HEK293T (cell line): Measurements from ENCODE around the gene ADGRD1.

Experiments
- BHLHE40 ChIP-seq: fragments of 450-650 bp; IDR thresholded peaks from 2 replicates; pipeline ENCODE4 v1.6.1; 2016; ENCODE audit warnings: mild to moderate bottlenecking, moderate library complexity, borderline replicate concordance
- CTBP1 ChIP-seq: fragments of 450-650 bp; IDR thresholded peaks from 2 replicates; pipeline ENCODE4 v1.6.1; 2016; ENCODE audit warnings: borderline replicate concordance
- ELF4 ChIP-seq: fragments of 450-650 bp; IDR thresholded peaks from 2 replicates; pipeline ENCODE4 v1.6.1; 2017; ENCODE audit warnings: antibody characterized with exemption
- FOXM1 ChIP-seq: fragments of 450-650 bp; IDR thresholded peaks from 2 replicates; pipeline ENCODE4 v1.6.1; 2017; ENCODE audit warnings: mild to moderate bottlenecking, borderline replicate concordance
- L3MBTL2 ChIP-seq: fragments of 450-650 bp; conservative IDR thresholded peaks from 2 replicates; pipeline ENCODE4 v1.6.1; 2016; ENCODE audit warnings: mild to moderate bottlenecking
- NFRKB ChIP-seq: fragments of 450-650 bp; IDR thresholded peaks from 2 replicates; pipeline ENCODE4 v1.6.1; 2016; ENCODE audit warnings: mild to moderate bottlenecking, moderate library complexity
- SP1 ChIP-seq: fragments of 450-650 bp; IDR thresholded peaks from 2 replicates; pipeline ENCODE4 v1.6.1; 2017
- SUZ12 ChIP-seq: fragments of 450-650 bp; IDR thresholded peaks from 2 replicates; pipeline ENCODE4 v1.6.1; 2016; ENCODE audit warnings: mild to moderate bottlenecking
- ZNF384 ChIP-seq: fragments of 450-650 bp; IDR thresholded peaks from 2 replicates; pipeline ENCODE4 v1.6.1; 2016

DNA sequence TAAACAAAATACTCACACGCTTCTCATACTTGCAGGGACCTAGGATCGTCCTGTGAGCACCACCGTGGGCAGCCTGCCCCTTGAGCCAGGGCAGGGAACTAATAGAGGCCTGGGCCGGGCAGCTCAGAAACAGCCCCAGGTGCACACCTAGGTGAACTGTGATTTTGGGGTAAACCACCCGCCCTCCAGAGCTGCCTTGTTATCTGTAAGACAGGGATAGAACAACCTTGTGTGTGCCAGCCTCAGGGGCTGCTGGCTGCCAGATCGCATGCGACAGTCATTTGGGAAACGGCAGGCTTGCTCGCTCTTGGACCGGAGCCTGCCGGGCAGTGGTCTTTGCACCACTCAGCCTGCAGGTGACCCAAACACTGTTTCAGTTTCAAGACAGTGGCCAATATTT lies 86.8 kb downstream of the ADGRD1 start:
- no peak for TF ChIP-seq CTBP1
- TF ChIP-seq ELF4 = no peak
- TF ChIP-seq FOXM1 = no peak
- no peak for TF ChIP-seq SP1
- TF ChIP-seq ZNF384 = no peak
- no peak for TF ChIP-seq NFRKB
- TF ChIP-seq SUZ12 = no peak
- no peak for TF ChIP-seq BHLHE40
- TF ChIP-seq L3MBTL2 = no peak
